ENCODE data around the gene RALGPS2.
"Not testable (repeated sequence)": the region's sequence is repeated elsewhere in the genome, so short reads cannot be mapped to it uniquely, and the experiment has no call there.

The RALGPS2 gene

GRCh38 chr1:178781533-178782330 is 56.7 kb downstream of the RALGPS2 start:
- DNase-seq (ENCODE audit: low spot score): no peak

- DNase-seq (ENCODE audit: low spot score): no peak
These were observed 59.1 kb downstream of the RALGPS2 start for GRCh38 chr1:178784131-178784536.

GRCh38 chr1:178792394-178792793 is 67.3 kb downstream of the RALGPS2 start:
- no peak for DNase-seq (ENCODE audit: low spot score)

- no peak for DNase-seq (ENCODE audit: low spot score)
These were observed 71.0 kb downstream of the RALGPS2 start for GRCh38 chr1:178796013-178796412.

- DNase-seq (ENCODE audit: low spot score): no peak
These were observed 72.5 kb downstream of the RALGPS2 start for GRCh38 chr1:178797590-178797989.

GRCh38 chr1:178798232-178798861 is 73.3 kb downstream of the RALGPS2 start:
- no peak for DNase-seq (ENCODE audit: low spot score)

GRCh38 chr1:178802873-178803272 is 77.8 kb downstream of the RALGPS2 start:
- no peak for DNase-seq (ENCODE audit: low spot score)

GRCh38 chr1:178806665-178807300 is 81.7 kb downstream of the RALGPS2 start:
- DNase-seq (ENCODE audit: low spot score): no peak

- DNase-seq (ENCODE audit: low spot score): no peak
These were observed 83.5 kb downstream of the RALGPS2 start for GRCh38 chr1:178808529-178808928.

GRCh38 chr1:178810585-178810984 is 85.5 kb downstream of the RALGPS2 start:
- no peak for DNase-seq (ENCODE audit: low spot score)

GRCh38 chr1:178818416-178818815 is 93.4 kb downstream of the RALGPS2 start:
- peak; percentile 10 for DNase-seq (ENCODE audit: low spot score)

GRCh38 chr1:178819123-178819522 is 94.1 kb downstream of the RALGPS2 start:
- DNase-seq (ENCODE audit: low spot score): no peak

GRCh38 chr1:178821134-178821866 is 96.3 kb downstream of the RALGPS2 start:
- no peak for DNase-seq (ENCODE audit: low spot score)

GRCh38 chr1:178825167-178825566 is 100.1 kb downstream of the RALGPS2 start:
- no peak for DNase-seq (ENCODE audit: low spot score)

- DNase-seq (ENCODE audit: low spot score): no peak
These were observed 119.4 kb downstream of the RALGPS2 start for GRCh38 chr1:178844436-178844835.

GRCh38 chr1:178846306-178846705 is 121.3 kb downstream of the RALGPS2 start:
- DNase-seq (ENCODE audit: low spot score): no peak

GRCh38 chr1:178847396-178847849 is 122.4 kb downstream of the RALGPS2 start:
- no peak for DNase-seq (ENCODE audit: low spot score)

- DNase-seq (ENCODE audit: low spot score): not testable (repeated sequence)
These were observed 122.9 kb downstream of the RALGPS2 start for GRCh38 chr1:178847919-178848318.

GRCh38 chr1:178849918-178850317 is 124.9 kb downstream of the RALGPS2 start:
- no peak for DNase-seq (ENCODE audit: low spot score)

- DNase-seq (ENCODE audit: low spot score): no peak
These were observed 132.1 kb downstream of the RALGPS2 start for GRCh38 chr1:178857126-178857525.

- DNase-seq (ENCODE audit: low spot score): no peak
These were observed 137.4 kb downstream of the RALGPS2 start for GRCh38 chr1:178862416-178862815.

- DNase-seq (ENCODE audit: low spot score): no peak
These were observed 137.8 kb downstream of the RALGPS2 start for GRCh38 chr1:178862864-178863263.

All from Ammon's horn (tissue), 1 donor.